ENCODE data around the gene PFKP.
A peak's percentile ranks its signal among the peaks of the same experiment; 100 is the strongest.

The PFKP gene

DNA sequence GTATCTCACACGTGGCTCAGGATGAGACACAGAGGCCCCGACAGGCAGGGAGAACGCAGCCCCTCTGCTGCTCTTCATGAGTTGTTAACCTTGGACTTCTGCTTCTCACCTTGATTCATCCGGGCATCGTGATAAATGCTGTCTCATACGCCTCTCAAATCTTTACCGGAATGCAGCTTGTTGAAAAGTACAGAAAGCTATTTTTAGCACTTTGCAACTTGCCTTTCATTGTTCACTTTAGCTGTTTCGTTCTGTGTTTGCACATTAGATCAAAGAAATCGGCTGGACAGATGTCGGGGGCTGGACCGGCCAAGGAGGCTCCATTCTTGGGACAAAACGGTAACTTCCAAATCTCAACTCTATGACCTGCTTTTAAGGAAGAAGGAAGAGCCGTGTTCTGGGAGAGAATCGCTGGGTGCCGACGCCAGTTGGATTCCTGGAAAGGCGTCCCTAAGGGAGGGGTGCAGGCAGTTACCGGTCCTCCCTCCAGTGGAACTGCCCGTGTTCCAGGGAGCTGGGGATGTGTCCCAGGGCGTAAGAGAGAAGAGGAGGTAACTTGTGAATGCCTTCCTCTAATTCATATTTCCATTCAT is 49.3 kb downstream of the PFKP start:
- no peak for DNase-seq
- TF ChIP-seq POLR2A (IDR thresholded peaks at IDR 0.05; ENCODE audit: low read length) (no peak), GATA1 (IDR thresholded peaks at IDR 0.05; ENCODE audit: low read depth, low read length) (no peak)

DNA sequence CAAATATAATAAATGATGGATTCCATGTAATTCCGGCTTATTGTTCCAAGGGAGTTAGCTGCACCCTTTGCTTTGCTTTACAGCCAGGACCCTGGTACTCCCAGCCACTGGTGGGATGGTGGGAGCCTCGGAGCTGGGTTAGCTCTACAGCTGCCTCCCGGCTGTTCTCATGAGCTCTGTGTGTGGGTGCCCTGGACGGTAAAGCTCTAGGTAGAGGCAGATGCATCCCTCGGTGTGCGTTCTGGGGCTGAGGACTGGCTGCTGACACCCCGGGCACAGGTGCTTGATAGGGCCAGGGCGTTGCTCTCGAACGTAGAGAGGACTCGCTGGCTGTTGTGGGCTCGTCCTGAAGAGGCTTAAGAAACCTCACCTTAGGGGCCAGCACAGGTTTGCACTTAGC is 50.1 kb downstream of the PFKP start:
- no peak for DNase-seq
- no peak for TF ChIP-seq POLR2A (IDR thresholded peaks at IDR 0.05; ENCODE audit: low read length)
- no peak for TF ChIP-seq GATA1 (IDR thresholded peaks at IDR 0.05; ENCODE audit: low read depth, low read length)

DNA sequence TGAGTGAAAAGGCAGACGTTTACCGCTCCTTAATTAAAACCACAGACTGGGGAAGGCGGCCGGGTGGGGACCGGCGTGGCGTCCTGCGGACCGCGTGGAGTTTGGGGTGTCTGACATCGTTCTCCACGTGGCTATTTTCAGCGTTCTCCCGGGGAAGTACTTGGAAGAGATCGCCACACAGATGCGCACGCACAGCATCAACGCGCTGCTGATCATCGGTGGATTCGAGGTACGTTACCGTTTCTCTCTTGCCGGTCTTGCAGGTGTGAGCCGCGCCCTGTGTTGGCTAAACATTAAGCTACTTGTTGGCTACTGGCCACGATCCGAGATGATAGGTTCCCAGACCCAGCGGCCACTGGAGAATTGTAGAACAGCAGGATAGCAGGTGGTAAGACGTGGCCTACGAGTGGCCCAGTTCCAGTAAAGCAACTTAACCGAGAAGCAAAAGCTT is 51.3 kb downstream of the PFKP start:
- no peak for TF ChIP-seq GATA1 (IDR thresholded peaks at IDR 0.05; ENCODE audit: low read depth, low read length)
- TF ChIP-seq POLR2A (IDR thresholded peaks at IDR 0.05; ENCODE audit: low read length), result no peak
- no peak for DNase-seq

DNA sequence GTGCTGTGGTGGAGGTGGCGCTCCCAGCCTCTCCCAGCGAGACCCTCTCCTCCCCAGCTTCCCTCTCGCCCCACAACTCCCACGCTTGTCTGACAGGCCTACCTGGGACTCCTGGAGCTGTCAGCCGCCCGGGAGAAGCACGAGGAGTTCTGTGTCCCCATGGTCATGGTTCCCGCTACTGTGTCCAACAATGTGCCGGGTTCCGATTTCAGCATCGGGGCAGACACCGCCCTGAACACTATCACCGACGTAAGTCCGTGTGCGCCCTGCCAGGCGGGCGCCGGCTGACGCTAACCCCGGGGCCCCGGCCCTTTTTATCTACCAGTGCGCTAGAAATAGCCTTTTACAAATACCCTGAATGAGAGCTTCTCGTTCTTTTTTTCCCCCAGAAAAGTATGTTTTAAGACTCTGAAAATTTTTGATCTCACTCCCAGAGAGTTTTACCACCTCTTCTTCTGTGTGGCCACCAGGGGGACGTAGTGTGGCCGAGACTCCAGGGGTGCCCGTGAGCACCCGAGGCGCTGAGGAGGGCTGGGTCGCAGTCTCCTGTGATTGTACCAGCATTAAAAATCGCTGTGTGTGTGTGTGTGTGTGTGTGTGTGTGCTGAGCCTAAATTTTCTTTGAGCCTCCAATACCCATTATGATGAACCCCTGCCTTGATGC is 52.6 kb downstream of the PFKP start:
- TF ChIP-seq POLR2A (IDR thresholded peaks at IDR 0.05; ENCODE audit: low read length), result no peak
- TF ChIP-seq GATA1 (IDR thresholded peaks at IDR 0.05; ENCODE audit: low read depth, low read length), result no peak
- DNase-seq, result peak; percentile 24 to 43

DNA sequence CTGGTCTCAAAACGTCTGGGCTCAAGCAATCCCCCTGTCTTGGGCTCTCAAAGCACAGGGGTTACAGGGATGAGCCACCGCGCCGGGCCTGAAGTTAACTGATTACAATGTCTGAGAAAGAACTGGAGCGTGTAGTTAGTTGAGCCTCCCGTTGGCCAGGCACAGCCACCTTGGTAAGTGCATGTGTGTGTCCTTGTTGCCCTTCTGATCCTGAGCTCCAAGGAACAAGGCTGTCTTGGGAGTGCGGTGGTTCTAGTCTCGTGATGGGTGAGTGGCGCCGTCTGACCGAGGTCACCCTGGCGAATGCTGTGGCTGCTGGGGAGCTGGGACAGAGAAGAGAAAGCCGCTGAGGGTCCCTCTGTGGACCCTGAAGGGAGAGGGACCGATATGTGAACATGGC is 54.7 kb downstream of the PFKP start:
- TF ChIP-seq POLR2A (IDR thresholded peaks at IDR 0.05; ENCODE audit: low read length) (no peak), GATA1 (IDR thresholded peaks at IDR 0.05; ENCODE audit: low read depth, low read length) (no peak)
- no peak for DNase-seq

DNA sequence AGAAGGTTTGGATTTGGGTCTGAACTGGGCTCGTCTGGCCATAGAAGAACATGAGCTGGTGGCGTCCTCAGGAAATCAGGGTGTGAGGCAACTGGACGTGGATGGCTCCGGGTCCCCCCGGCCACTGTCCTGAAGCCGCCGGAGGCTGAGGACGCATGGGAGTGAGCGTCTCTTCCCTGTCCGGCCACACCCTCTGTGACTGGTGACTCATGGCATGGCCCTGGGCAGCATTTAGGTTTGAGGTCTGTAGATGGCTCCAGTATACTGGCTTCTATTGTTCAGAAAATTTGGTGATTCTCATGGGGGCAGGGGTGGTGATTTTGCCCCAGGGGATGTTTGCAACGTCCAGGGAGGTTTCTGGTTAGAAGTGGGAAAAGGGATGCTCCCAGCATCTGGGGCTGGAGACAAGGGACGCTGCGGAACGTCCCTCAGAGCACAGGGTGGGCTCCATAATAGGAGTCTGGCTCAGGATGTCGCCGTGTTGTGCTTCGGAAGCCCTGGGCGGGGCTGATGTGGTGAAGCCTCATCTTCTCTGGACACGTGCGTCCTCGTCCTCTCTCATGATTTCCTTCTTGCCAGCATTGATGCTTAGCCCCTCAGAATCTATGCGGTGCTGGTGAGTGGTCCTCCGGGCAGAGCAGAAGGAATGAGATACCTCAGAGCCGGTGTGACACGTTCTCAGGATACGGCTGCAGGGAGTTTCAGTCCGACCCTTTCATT is 55.3 kb downstream of the PFKP start:
- no peak for TF ChIP-seq POLR2A (IDR thresholded peaks at IDR 0.05; ENCODE audit: low read length)
- TF ChIP-seq GATA1 (IDR thresholded peaks at IDR 0.05; ENCODE audit: low read depth, low read length), result no peak
- peak in 1 of 2 experiments; percentile 12 for DNase-seq

DNA sequence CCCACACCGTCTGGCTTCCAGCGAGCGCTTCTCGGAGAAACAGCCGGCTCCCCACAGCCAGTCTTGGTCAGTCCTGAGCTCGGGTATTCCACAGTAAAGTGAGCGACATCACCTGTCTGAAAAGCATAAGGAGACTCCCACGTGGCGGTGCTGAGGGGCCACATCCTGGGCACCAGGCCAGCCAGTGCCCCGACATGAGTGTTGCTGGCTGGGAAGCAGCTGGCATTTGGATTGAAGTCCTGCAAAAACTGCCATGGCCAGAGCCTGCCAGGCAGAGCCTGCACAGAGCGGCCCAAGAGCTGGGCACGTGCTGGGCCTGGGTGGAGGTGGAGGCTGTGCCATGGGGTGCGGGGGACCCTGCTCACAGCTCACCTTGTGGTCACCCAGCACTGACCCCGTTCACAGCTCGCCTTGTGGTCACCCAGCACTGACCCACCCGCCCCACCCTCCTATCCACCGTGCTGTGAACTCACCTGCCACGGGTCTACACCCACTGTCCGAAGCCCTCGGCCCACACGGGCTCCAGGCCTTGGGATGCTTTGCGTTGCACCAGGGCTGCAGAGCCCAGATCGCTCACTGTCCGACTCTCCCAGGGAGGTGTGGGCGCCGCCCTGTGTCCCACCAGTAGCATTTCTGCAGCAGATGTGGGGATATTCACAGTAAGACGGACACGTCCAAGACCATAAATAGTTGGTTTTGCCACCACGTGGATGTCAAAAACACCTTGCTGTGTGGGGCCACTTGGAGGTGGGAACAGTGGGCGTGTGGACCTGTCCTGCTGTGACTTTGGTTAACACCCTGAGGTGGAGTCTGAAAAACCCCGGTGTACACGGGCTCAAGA is 56.4 kb downstream of the PFKP start:
- no peak for DNase-seq
- no peak for TF ChIP-seq POLR2A (IDR thresholded peaks at IDR 0.05; ENCODE audit: low read length)
- no peak for TF ChIP-seq GATA1 (IDR thresholded peaks at IDR 0.05; ENCODE audit: low read depth, low read length)

DNA sequence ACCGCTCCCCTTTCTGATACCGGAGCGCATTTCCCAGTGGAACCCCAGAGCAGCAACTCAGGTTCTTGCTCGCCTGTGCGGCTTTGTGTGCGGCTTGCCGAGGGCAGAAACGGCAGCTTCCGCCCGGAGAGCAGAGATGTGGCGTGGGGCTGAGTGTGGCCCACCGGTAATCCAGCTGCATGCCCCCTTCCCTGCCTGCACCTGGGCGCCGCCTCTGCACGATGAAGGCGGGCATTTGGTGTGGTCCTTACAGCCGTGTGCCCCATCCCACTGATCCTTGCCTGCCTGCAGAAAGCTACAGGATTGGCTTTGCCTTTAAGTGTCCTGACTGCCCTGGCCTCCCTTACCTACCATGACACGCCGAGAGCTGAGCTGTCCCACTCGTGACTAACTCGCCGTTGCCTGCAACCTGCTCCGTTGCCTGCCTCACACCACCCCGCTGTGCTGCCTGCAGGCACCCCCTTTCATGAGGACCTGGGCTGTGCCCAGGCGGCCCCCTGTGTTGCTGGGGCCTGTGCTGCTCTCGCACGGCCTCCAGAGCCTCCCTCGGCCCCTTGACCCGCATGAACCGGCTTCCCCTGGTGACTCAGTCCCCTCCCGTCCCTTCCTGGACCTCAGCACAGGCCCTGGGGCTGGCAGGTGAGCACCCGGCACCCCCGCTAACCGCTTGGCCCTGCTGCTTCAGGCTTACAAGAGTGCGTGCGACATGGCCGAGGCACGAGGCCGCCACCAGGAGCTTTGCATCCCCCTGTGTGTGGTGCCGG is 57.2 kb downstream of the PFKP start:
- no peak for DNase-seq
- TF ChIP-seq POLR2A (IDR thresholded peaks at IDR 0.05; ENCODE audit: low read length), result no peak
- no peak for TF ChIP-seq GATA1 (IDR thresholded peaks at IDR 0.05; ENCODE audit: low read depth, low read length)

DNA sequence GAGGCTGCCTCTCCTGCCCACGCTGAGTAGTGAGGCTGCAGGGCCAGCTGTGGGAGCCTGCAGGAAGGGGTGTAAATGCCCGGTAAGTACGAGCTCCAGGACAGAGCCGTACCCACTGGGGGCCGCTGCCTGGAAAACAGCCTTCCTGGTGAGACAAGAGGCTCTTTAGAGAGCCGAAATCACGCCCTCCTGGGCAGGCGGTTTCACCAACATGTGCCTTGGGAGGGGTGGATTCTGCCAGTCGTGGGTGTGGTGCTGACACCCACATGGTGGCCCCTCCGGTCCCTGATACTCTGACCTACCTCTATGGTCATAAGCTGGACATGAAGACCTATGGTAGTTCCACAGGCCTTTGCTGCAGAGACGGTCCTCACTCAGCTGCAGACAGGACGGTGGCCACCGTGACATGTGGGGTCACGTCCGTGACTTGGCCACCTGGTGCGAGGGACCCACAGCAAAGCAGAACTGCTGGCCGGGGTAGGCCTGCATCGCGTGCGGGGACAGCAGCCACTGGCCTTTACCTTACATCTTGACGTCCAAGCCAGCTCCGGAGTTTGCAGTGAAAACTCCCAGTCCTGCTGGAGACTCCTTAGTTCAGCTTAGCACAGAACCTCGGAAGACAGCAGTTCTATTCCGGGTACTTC is 58.3 kb downstream of the PFKP start:
- DNase-seq, result no peak
- TF ChIP-seq POLR2A (IDR thresholded peaks at IDR 0.05; ENCODE audit: low read length), result no peak
- no peak for TF ChIP-seq GATA1 (IDR thresholded peaks at IDR 0.05; ENCODE audit: low read depth, low read length)

DNA sequence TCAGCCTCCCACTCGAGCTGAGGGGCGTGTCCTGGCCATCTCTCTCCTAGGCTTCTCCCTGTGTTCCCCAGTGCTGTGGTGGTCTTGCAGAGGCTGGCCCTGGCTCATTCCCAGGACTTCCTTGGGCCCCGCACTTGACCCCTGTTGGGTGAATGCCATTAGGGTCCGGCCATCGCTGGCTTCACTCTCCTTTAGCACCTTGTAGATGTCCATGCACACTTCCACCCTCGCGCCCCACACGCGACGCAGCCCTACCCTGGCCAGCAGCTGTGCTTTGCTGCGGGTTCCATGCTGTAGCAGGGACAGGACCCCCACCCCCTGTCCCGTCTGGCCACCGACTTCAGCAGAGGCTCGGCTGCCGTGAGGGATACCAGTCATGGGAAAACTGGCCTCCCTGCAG is 58.9 kb downstream of the PFKP start:
- TF ChIP-seq GATA1 (IDR thresholded peaks at IDR 0.05; ENCODE audit: low read depth, low read length) (no peak), POLR2A (IDR thresholded peaks at IDR 0.05; ENCODE audit: low read length) (no peak)
- no peak for DNase-seq

DNA sequence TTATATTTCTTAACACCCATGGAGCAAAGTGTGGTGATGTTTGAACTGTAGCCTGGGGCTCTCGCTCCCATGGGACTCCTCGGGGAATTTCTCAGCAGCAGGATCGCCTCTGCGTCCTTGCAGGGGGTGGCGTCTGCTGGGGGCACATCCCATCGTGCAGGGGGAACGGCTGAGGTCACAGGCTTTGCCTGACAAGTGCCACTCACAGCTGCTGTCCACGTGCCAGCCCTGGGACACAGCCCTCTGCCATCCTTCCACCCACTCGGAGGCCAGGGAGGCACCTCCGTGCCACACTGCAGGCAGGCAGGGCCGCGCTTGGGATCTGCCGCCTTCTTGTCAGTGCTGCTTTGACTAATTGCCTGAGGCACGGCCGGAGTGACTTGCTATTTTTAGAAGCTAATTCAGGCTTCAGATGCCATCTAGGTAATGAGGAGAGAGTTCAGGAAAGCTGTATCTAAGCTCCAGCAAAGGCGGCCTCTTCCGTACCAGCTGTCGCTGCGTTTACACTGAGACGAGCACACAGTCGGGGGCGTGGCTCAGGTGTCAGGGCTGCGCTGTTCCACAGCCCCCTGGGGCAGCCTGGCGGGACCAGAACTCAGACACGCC is 59.5 kb downstream of the PFKP start:
- TF ChIP-seq GATA1 (IDR thresholded peaks at IDR 0.05; ENCODE audit: low read depth, low read length) (no peak), POLR2A (IDR thresholded peaks at IDR 0.05; ENCODE audit: low read length) (no peak)
- DNase-seq, result no peak

DNA sequence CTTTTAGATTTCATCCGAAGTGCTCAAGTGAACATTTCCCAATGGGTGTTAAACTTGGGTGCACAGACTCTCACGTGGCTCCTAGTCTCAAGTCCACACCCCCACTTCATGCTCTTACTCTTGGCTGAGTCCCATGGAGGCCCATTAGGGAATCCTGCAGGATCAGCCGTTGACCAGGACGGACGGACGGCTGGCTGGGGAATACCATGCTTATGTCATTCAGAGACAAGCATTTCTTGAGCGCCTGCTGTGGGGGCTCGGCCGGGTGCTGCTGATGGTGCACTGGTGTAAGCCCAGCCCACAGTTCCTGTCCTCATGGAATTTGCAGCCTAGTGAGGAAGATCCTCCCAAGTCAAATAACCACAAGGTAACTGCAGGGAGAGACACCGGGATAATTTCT is 60.6 kb downstream of the PFKP start:
- no peak for DNase-seq
- TF ChIP-seq POLR2A (IDR thresholded peaks at IDR 0.05; ENCODE audit: low read length), result no peak
- TF ChIP-seq GATA1 (IDR thresholded peaks at IDR 0.05; ENCODE audit: low read depth, low read length), result no peak
